Measurements from ENCODE around the gene GHR.

DNA sequence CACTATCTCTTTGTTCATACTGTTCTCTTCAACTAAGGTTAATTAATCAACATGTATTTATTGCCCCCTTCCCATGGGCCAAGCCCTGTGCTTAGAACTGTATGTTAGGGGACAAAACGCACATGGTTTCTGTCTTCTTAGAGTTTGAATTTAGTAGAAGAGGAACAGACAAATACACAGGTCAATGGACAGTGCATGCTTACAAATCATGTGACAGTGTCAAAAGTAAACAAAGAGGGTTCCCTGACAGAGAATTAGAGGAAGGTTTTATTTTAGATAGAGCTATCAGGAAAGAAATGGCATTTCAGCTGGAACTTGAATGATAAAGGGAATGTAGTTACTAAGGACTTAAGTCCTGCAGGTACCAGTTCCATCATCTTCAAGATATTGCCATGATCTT is 188.2 kb downstream of the GHR start:
- TF ChIP-seq, protein P1, sequence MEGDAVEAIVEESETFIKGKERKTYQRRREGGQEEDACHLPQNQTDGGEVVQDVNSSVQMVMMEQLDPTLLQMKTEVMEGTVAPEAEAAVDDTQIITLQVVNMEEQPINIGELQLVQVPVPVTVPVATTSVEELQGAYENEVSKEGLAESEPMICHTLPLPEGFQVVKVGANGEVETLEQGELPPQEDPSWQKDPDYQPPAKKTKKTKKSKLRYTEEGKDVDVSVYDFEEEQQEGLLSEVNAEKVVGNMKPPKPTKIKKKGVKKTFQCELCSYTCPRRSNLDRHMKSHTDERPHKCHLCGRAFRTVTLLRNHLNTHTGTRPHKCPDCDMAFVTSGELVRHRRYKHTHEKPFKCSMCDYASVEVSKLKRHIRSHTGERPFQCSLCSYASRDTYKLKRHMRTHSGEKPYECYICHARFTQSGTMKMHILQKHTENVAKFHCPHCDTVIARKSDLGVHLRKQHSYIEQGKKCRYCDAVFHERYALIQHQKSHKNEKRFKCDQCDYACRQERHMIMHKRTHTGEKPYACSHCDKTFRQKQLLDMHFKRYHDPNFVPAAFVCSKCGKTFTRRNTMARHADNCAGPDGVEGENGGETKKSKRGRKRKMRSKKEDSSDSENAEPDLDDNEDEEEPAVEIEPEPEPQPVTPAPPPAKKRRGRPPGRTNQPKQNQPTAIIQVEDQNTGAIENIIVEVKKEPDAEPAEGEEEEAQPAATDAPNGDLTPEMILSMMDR (conservative IDR thresholded peaks at IDR 0.05; ENCODE audit: low read length) = no peak
- TF ChIP-seq EZH2phosphoT487 (IDR thresholded peaks at IDR 0.05; ENCODE audit: borderline replicate concordance) = no peak

Data from Loucy (cell line).